Urothelium cell line (cell line): ENCODE measurements around the gene P3H4.
"Not testable (repeated sequence)": the region's sequence is repeated elsewhere in the genome, so short reads cannot be mapped to it uniquely, and the experiment has no call there.

Experiments
- DNase-seq: peaks from one replicate; pipeline ENCODE4 v3.0.0; 2011; ENCODE audit warnings: low spot score, mixed read lengths
- FAIRE-seq: peaks from 2 replicates; lab custom pipeline; 2011; peaks lifted over from hg19 to GRCh38; lab: Jason Lieb, UNC

P3H4 gene

GRCh38 chr17:41794540-41794975 lies 17.2 kb downstream of the P3H4 start:
- DNase-seq (no peak), FAIRE-seq (no peak)

- FAIRE-seq (no peak), DNase-seq (no peak)
These were observed 17.8 kb downstream of the P3H4 start for GRCh38 chr17:41793784-41794539.

DNA sequence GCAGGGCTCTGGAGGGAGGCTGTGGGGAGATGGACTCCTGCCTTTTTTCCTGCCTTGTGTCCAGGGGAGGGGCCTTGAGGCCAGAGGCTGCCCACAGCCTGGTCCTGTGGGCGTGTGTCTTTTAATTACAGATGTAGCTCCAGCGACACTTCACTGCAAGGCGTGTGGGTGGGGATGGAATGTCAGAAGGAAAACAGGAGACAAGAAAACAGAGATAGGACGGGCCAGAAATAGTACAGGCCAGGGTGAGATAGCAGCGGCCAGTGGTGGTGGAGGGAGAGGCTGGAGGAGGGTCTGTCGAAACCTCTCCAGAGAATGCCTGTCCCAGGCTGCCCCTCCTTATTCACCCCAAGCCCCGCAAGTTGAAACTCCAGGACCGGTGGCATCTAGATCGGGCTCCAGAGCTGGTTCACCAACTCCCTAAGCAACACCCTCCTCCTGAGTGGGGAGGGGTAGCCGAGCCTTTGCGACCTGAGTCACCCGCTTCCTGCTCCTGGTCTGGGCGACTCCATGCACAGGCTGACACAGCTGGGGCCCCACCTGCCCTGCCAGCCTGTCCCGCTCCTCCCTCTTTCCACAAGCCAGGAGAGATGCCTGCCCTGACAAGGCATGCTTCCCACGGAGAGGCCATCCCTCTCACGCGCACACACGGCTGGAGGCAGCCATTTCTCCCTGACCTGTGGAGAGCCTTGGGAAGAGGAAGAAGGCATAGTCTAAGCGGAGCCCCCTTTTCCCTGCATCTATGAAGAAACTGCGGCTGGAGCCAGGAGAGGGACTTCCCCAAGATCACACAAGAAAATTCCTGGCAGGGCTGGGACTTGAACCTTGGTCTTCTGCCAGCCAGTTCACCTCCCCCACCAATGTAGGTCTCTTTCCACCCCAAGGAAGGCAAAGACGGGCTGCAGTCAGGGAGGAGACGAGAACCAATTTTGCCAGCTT lies 18.6 kb downstream of the P3H4 start:
- FAIRE-seq (peak; percentile 88), DNase-seq (peak; percentile 83)

- FAIRE-seq (no peak), DNase-seq (no peak)
These were observed 24.7 kb downstream of the P3H4 start for GRCh38 chr17:41787021-41787418.

DNA sequence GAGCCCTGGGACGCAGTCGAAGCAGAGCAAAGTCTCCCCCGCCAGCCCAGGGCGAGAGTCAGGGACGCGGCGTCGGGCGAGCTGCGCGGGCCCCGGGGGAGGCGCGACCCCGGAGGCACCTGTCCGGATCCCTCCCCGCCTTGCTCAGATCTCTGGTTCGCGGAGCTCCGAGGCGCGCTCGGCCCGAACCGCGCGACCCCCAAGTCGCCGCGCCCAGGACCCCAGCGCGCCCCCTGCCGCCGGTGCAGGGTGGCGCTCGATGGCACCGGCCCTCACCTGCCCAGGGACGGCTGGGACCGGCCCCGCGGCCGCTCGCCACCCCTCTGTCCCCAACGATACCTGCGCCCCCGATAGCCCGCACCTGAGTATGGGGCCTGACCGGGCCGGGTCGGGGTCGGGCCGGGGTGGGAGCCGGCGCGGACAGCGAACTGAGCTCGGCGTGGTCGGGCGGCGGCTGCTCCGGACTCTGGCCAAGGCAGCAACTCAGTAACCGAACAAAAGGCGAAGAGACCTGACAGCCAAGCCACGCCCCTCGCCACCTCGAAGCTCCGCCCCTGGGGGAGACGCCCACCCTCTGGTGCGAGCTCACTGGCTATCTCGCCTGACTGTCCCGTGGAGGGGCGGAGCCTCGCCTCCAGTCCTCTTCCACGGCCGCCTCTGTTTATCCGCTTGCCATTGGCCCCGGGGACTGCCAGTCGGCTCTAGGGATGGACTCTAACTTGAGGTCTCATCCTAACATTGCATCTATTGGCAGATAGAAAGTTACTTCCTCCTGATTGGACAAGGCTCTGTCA lies 25.3 kb downstream of the P3H4 start, which contains the start of gene JUP:
JUP (minus strand) TSS at position 485 of the 794 bp plus-strand sequence. CDS start 14,857 bp downstream, outside the sequence.
- DNase-seq (peak; percentile 99), FAIRE-seq (no peak)

GRCh38 chr17:41785859-41786226 lies 25.9 kb downstream of the P3H4 start:
- FAIRE-seq (no peak), DNase-seq (no peak)

DNA sequence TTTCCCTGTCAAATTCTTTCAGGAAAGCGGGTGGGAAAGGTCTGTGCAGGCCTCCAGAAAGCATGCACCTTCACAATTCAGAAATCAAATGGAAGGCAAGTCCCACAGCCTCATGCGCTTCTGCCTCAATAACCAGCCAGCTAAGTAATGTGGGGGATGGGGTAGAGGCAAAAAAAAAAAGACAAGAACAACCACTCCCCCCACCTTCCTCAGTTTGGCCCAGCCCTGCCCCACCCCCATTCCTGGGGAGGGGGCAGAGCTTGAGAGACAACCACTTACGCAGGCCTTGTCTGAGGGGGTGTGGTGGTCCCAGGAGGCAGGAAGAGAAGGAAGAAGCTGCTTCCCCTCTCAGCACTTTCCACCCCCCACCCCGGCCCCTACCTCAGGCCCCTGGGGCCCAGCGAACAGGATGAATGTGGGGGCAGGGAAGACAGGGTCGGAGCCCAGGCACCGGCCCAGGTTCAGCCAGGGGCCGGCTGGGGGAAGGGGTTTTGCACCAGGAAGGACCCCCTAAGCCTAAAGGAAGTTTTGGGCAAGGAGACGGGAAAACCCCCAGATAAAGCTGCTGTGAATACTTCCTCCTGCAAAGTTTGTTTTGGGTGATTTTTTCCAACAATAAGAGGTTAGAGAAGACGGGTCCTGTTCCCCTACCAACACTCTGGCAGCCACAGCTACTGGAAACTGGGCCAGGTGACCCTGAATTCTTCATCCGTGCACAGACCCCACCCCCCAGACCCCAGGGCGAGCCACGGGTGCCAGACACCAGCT lies 26.5 kb downstream of the P3H4 start:
- no peak for DNase-seq
- FAIRE-seq: no peak

GRCh38 chr17:41784207-41784744 lies 27.5 kb downstream of the P3H4 start:
- FAIRE-seq: no peak

GRCh38 chr17:41782142-41782541 lies 29.6 kb downstream of the P3H4 start:
- FAIRE-seq (no peak), DNase-seq (no peak)

More at GRCh38 chr17:41784207-41784744, 27.5 kb downstream of the P3H4 start:
- peak; percentile 64 for DNase-seq

- FAIRE-seq: no peak
- no peak for DNase-seq
These were observed 30.2 kb downstream of the P3H4 start for GRCh38 chr17:41781404-41782110.

- FAIRE-seq: no peak
- DNase-seq: no peak
These were observed 31.8 kb downstream of the P3H4 start for GRCh38 chr17:41779954-41780353.

- FAIRE-seq: no peak
- peak; percentile 59 for DNase-seq
These were observed 34.1 kb downstream of the P3H4 start for GRCh38 chr17:41777574-41778188.

DNA sequence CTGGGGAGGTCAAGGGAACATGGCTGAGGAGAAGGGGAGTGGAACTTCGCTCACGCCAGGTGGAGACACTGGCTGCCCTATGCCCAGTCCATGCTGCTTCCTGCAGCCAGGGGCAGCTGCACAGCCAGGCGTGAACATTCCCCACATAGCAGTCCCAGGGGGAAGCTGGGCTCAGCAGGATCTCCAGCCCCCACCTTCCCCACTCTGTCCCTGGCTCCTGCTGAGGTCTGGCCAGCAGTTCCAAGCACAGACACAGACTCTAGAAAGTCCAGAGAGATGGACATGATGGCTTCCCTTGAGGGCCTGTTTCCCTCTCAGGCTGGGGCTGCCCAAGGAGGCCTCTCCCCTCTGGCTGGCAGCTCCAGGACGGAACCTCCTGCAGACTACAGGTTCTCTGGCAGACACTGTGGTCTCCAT lies 34.6 kb downstream of the P3H4 start:
- FAIRE-seq (peak; percentile 9), DNase-seq (peak; percentile 32)

- DNase-seq, FAIRE-seq: not testable (repeated sequence)
These were observed 35.4 kb downstream of the P3H4 start for GRCh38 chr17:41776262-41776900.

- DNase-seq (no peak), FAIRE-seq (no peak)
These were observed 36.1 kb downstream of the P3H4 start for GRCh38 chr17:41775394-41776226.

DNA sequence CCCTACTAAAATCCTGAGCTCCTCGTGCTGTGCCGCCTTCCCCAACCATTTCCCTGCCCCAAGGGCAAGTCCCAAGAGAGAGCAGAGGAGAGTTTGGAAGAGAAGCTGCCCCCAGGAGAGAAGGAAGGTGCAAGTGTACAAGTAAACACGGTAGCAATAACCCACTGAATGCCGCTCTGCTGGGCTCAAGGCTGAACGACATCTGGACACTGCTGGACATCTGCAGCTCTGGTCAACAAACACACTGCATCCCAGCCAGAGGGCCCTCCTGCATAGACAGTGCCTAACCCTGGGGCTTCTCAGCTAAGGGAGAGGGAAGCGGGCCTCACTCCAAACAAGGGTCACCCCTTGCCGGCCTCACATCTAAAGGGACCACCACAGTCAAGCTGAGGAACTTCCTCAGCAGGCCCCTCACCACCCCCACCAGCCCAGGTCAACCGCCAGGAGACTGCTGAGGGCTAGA lies 38.0 kb downstream of the P3H4 start:
- DNase-seq: no peak
- no peak for FAIRE-seq

- FAIRE-seq: peak; percentile 53
- peak; percentile 85 for DNase-seq
These were observed 38.6 kb downstream of the P3H4 start for GRCh38 chr17:41773190-41773588.
